ENCODE measurements around the gene PLEK.

The PLEK gene

DNA sequence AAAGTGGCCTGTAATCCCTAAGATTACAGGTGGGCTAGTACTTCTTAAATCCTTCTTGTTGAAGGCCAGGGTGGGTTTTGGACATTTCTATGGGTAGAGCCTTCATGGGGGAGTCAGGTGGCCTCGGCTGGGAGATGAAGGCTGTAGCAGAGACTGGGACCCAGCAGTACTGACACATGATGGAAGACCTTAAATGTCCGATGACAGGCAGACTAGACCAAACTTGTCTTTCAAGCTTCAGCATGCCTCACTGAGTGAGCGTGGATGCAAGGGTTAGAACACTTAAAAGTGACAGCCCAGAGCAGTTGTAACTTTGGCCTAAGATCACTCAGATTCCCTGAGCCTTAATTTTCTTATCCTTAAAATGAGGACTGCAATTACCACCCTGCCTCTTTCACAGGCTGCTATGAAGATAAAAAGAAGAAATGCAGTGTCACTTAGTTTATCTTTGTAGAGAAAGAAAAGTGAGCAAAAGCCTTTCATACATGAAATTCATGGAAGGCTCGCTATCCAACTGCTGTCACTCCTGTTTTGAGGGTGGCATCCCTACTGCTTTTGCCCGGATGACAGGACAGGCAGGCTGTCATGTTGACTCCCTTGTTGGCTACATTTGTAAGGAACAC is 19.5 kb downstream of the PLEK start:
- no peak for DNase-seq (ENCODE audit: low read depth)
- TF ChIP-seq, protein P1, sequence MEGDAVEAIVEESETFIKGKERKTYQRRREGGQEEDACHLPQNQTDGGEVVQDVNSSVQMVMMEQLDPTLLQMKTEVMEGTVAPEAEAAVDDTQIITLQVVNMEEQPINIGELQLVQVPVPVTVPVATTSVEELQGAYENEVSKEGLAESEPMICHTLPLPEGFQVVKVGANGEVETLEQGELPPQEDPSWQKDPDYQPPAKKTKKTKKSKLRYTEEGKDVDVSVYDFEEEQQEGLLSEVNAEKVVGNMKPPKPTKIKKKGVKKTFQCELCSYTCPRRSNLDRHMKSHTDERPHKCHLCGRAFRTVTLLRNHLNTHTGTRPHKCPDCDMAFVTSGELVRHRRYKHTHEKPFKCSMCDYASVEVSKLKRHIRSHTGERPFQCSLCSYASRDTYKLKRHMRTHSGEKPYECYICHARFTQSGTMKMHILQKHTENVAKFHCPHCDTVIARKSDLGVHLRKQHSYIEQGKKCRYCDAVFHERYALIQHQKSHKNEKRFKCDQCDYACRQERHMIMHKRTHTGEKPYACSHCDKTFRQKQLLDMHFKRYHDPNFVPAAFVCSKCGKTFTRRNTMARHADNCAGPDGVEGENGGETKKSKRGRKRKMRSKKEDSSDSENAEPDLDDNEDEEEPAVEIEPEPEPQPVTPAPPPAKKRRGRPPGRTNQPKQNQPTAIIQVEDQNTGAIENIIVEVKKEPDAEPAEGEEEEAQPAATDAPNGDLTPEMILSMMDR (conservative IDR thresholded peaks at IDR 0.05; ENCODE audit: low read length) = no peak
- no peak overlapping the region for H3K4me3 ChIP-seq (ENCODE audit: low read length)

DNA sequence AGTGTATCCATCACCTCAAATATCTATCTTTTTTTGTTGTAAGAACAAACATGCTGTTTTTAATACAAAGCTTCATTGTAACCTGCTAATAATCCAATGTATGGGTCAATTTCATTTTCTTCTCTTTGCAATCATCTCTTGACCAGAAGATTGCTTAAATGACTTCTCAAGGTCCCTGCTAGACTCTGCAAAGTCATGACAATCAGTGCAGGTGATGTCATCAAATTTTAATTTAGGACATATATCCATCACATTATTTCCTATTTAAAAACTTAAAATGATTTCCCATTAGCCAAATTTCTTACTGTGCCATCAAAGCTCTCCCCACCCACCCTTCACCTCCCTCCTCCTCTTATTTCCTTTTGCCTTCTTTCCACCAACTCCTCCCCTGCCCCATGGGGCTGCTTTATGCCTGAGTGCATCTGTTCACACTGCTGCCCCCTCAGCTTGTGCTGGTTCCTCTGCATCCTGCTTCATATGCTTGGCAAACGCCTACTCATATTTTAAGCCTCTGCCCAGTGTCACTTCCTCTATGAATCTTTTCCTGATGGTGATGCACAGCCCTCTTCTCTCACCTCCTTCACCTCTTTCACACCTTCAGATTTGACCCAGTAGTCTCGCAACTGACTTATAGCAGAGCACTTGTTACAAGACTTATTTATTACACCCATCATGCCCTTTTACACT is 20.3 kb downstream of the PLEK start:
- TF ChIP-seq, protein P1 (conservative IDR thresholded peaks at IDR 0.05; ENCODE audit: low read length) = no peak
- no peak overlapping the region for H3K4me3 ChIP-seq (ENCODE audit: low read length)
- no peak for DNase-seq (ENCODE audit: low read depth)

DNA sequence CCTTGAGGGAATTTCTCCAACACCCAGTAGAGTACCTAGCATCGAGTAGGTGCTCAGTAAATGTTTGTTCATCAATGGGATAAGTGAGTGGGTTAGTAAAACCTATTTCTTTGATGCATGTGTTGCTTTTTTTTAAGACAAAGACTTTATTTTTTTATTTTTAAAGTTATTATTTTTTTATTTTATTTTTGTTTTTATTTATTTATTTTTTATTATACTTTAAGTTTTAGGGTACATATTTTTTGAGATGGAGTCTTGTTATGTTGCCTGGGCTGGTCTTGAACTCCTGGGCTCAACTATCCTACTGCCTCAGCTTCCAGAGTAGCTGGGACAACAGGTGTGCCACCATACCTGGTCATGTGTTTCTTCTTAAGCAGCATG is 20.8 kb downstream of the PLEK start:
- TF ChIP-seq, protein P1 (conservative IDR thresholded peaks at IDR 0.05; ENCODE audit: low read length) = no peak
- H3K4me3 ChIP-seq (ENCODE audit: low read length) = no peak overlapping the region
- no peak for DNase-seq (ENCODE audit: low read depth)

DNA sequence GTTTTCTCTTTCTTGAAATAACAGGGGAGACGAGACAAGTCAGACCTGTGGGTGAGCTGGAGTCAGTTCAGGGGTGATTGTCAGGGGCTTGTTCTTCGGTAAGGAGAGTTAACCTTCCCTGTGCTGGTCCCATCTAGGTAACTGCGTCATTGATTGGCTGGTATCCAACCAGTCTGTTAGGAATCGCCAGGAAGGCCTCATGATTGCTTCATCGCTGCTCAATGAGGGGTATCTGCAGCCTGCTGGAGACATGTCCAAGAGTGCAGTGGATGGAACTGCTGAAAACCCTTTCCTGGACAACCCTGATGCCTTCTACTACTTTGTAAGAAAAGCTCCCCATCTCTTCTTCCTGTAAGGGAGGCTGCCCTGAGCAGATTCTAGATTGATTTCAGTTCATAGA is 21.3 kb downstream of the PLEK start:
- DNase-seq (ENCODE audit: low read depth) = no peak
- no peak overlapping the region for H3K4me3 ChIP-seq (ENCODE audit: low read length)
- TF ChIP-seq, protein P1 (conservative IDR thresholded peaks at IDR 0.05; ENCODE audit: low read length) = no peak

DNA sequence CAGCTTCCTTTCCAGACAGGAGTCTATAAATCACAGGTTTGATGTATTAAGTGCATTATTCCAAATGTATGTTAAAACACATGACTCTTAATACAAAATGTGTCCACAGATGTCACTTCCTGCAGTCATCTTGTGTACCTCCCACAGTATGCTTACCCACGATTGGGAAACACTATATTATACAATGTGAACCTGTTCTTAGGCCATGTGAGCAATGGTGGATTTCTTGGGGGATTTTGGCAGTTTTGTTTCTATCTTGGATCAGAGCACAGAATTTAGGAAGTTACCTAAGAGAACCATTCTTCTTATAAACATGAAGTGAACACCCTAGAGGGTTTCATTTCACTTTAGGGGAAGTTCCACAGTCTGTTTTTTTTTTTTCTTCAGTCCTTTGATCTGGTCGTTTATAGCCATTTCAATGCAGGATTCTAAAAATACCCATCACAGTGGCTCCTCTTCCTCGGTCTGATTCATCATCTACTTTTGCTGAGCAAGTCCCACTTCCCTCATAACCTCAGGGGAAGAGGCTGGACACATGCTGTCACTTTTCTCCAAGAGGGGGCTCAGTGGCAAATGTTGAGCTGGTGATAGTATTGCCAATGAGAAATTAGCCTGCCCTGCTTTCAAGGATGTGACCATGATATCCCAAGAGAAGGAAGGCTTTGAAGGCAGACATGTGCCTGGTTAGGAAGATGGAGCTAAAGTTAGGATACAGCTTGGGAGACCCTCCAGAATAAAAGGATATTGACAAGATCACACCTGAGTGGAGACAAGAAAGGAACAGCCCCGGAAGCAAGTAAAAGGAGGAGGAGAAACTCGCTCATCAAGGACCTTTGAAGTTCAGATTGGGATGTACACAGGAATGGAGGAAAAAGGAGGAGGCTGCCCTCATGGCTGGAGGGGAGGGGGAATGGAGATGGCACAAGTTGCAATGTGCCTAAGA is 22.6 kb downstream of the PLEK start:
- TF ChIP-seq, protein P1 (conservative IDR thresholded peaks at IDR 0.05; ENCODE audit: low read length) = no peak
- DNase-seq (ENCODE audit: low read depth) = no peak
- no peak overlapping the region for H3K4me3 ChIP-seq (ENCODE audit: low read length)

DNA sequence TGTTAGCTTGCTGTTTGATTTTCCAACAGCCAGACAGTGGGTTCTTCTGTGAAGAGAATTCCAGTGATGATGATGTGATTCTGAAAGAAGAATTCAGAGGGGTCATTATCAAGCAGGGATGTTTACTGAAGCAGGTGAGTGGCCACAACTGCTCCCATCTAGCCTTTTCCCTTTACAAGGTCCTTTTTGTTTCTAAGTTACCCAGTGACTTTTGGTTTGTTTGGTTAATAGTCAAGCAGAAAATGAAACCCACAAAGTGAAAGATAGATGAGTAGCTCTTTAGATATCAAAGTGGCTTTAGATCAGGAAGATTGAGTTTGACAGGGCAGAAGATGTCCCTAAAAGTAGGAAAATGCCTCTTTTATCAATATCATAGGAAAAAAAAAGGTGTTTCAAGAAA is 23.3 kb downstream of the PLEK start:
- TF ChIP-seq, protein P1 (conservative IDR thresholded peaks at IDR 0.05; ENCODE audit: low read length) = no peak
- DNase-seq (ENCODE audit: low read depth) = no peak
- no peak overlapping the region for H3K4me3 ChIP-seq (ENCODE audit: low read length)

Measured in AG10803 (cell line).